ENCODE measurements around the gene FZD8. TPM values are rescaled to one million over a fixed set of nuclear protein-coding genes. Genes with fewer than 3 reads are reported as not detected.
A peak's percentile ranks its signal among the peaks of the same experiment; 100 is the strongest.

FZD8 gene
- total RNA-seq, 4 donors from 2014 or later = 12.4 to 21.5 (median 19.9) TPM

DNA sequence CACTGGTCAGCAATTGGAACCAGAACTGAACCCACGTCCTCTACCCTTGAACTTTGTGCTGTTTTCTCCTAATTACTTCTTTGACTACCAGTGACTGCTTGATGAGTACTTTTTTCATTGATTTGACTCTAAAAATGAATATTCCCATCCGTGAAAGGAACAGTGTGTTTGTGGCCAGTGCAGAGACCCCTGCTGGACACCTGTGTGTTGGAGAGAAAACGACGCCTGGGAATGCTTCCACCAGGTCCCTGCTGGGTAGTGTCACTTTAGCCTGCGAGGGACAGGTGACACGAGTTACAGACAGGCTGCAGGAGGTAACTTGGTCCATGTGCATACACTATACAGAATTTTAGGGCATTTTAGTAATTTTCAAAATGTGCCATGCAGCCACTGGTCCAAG lies 43.7 kb downstream of the FZD8 start:
- H3K4me1 ChIP-seq = no peaks in the 10 kb centered on the region
- no peak overlapping the region for H3K4me3 ChIP-seq (replicated peaks in 1 of 3)
- intact Hi-C loops (cut with DNase I) = no loop called here
- no peaks in the 10 kb centered on the region for H3K9me3 ChIP-seq
- TF ChIP-seq, protein P1, sequence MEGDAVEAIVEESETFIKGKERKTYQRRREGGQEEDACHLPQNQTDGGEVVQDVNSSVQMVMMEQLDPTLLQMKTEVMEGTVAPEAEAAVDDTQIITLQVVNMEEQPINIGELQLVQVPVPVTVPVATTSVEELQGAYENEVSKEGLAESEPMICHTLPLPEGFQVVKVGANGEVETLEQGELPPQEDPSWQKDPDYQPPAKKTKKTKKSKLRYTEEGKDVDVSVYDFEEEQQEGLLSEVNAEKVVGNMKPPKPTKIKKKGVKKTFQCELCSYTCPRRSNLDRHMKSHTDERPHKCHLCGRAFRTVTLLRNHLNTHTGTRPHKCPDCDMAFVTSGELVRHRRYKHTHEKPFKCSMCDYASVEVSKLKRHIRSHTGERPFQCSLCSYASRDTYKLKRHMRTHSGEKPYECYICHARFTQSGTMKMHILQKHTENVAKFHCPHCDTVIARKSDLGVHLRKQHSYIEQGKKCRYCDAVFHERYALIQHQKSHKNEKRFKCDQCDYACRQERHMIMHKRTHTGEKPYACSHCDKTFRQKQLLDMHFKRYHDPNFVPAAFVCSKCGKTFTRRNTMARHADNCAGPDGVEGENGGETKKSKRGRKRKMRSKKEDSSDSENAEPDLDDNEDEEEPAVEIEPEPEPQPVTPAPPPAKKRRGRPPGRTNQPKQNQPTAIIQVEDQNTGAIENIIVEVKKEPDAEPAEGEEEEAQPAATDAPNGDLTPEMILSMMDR (IDR thresholded peaks at IDR 0.05) = peak in 4 of 6 experiments; percentile 11 to 42 (median 32)
- no peak for TF ChIP-seq POLR2A (IDR thresholded peaks at IDR 0.05)
- H3K36me3 ChIP-seq = no peaks in the 10 kb centered on the region
- 25 to 43% methylated on average over 6 of the region's 6 CpGs for WGBS, 2 donors
- H3K27ac ChIP-seq = no peak overlapping the region
- DNase-seq = peak; percentile 16 to 27
- no peaks in the 10 kb centered on the region for H3K27me3 ChIP-seq

DNA sequence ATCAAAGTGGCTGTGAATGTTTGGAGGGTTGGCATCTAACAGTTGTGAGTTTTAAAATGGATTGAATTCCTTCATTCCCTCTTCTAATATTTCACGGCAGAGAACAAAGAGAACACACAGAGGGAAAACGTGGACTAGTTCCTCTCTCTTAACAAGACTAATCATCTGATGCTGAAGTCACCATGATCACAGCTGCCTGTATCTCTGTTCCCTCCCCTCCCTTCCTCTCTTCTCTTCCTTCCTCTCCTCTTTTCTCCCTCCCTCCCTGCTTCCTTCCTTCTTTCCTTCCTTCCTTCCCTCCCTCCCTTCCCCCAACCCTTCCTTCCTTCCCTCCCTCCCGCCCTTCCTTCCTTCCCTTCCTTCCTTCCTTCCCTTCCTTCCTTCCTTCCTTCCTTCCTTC lies 47.0 kb downstream of the FZD8 start:
- no peaks in the 10 kb centered on the region for H3K36me3 ChIP-seq
- no peak for DNase-seq
- H3K4me3 ChIP-seq (replicated peaks in 1 of 3) = no peak overlapping the region
- no peaks in the 10 kb centered on the region for H3K4me1 ChIP-seq
- 34 to 51% methylated on average over 3 of the region's 3 CpGs for WGBS, 2 donors
- no peaks in the 10 kb centered on the region for H3K9me3 ChIP-seq
- no peaks in the 10 kb centered on the region for H3K27me3 ChIP-seq
- intact Hi-C loops (cut with DNase I) = no loop called here
- H3K27ac ChIP-seq = no peak overlapping the region
- no peak for TF ChIP-seq POLR2A (IDR thresholded peaks at IDR 0.05)
- TF ChIP-seq, protein P1 (IDR thresholded peaks at IDR 0.05) = no peak

DNA sequence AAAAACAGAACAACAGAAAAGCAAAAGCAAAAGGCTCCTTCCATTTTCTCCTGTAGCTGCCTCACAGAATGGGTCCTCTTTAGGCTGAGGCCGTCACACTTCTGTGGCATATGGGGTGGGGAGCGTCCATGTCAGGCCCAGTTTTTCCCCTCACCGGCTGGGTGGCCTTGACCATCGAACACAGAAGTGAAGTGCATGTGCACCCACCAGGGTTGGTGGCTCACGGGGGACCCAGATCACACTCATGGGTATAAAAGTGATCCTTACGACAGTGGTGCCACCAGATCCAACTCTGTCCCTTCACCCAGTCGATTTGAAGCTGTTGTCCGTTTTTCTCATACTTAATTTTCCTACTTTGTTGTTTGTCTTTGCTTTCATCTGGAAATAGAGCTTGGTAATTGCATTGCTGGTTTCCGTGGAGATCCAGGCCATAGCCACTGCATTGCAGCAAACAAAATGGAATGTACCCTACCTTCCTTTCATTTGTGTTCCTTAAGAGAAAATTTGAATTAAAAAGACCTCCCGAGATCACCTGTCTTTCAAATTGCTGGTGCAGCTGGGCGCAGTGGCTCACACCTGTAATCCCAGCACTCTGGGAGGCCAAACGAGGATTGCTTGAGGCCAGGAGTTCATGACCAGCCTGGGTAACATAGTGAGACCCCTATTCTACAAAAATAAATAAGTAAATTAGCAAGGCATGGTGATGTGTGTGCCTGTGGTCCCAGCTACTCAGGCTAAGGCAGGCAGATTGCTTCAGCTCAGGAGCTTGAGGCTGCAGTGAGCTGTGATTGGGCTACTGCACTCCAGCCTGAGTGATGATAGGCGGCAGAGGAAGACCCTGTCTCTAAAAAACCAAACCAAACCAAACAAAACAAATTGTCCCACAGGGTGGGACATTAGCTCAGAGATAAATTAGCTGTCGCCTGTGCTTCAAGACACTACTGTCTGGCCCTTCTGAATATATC lies 47.7 kb downstream of the FZD8 start:
- H3K36me3 ChIP-seq = no peaks in the 10 kb centered on the region
- H3K4me3 ChIP-seq (replicated peaks in 1 of 3) = no peak overlapping the region
- 67% methylated on average over 14 of the region's 14 CpGs for WGBS, 2 donors
- H3K4me1 ChIP-seq = no peaks in the 10 kb centered on the region
- no peaks in the 10 kb centered on the region for H3K27me3 ChIP-seq
- no peak for TF ChIP-seq POLR2A (IDR thresholded peaks at IDR 0.05)
- TF ChIP-seq, protein P1 (IDR thresholded peaks at IDR 0.05) = no peak
- H3K9me3 ChIP-seq = no peaks in the 10 kb centered on the region
- intact Hi-C loops (cut with DNase I) = no loop called here
- no peak for DNase-seq
- H3K27ac ChIP-seq = no peak overlapping the region

DNA sequence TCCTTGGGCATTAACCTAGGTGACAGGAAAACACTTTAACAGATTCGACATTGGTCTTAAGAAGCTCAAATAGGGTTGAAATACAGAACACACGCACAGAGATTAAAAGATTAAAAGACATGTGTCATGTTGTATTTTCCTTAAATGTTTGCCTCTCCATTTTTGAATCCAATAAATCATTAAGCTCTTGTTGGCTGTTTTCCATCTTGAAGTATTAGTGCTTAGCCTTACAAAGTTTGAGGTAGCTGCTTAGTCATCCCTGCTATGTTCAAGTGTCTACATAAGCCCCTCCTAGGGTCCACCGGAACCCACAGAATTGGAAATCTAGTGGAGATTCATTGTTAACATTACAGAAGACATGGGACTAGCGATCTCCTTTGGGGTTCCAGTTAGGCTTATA lies 49.7 kb downstream of the FZD8 start:
- intact Hi-C loops (cut with DNase I) = no loop called here
- 91 to 96% methylated on average over 4 of the region's 4 CpGs for WGBS, 2 donors
- TF ChIP-seq, protein P1 (IDR thresholded peaks at IDR 0.05) = no peak
- no peak for TF ChIP-seq POLR2A (IDR thresholded peaks at IDR 0.05)

DNA sequence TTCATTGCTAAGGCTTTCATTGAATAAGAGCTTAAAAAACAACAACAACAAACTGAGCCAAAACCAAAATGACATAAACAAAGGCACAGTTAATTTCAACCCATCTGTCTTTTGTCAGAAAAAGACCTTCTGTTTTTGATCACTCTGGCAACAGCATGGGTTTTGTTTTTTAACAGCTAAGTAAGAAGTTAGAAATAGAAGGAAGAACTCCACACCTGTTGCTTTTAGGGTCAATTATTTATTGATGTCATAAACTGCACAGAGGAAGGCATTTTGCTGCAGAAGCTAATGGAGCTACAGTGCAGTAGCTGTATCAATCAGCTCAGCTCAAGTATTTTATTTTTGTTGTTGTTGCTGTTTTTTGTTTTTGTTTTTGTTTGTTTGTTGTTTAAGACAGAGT lies 53.3 kb downstream of the FZD8 start:
- DNase-seq = no peak
- Histone ChIP-seq H3K36me3 (no peaks in the 10 kb centered on the region), H3K27ac (no peak overlapping the region), H3K9me3 (no peaks in the 10 kb centered on the region), H3K27me3 (no peaks in the 10 kb centered on the region), H3K4me3 (replicated peaks in 1 of 3) (no peak overlapping the region), H3K4me1 (no peaks in the 10 kb centered on the region)
- intact Hi-C loops (cut with DNase I) = no loop called here
- TF ChIP-seq, protein P1 (IDR thresholded peaks at IDR 0.05) = no peak
- TF ChIP-seq POLR2A (IDR thresholded peaks at IDR 0.05) = no peak

More for the DNA sequence above, 49.7 kb downstream of the FZD8 start:
- no peaks in the 10 kb centered on the region for H3K36me3 ChIP-seq
- no peak overlapping the region for H3K4me3 ChIP-seq (replicated peaks in 1 of 3)
- H3K27me3 ChIP-seq = no peaks in the 10 kb centered on the region
- no peak overlapping the region for H3K27ac ChIP-seq
- H3K9me3 ChIP-seq = no peaks in the 10 kb centered on the region
- DNase-seq = no peak
- H3K4me1 ChIP-seq = no peaks in the 10 kb centered on the region

Measured in thyroid gland (tissue), 4 donors.